Stimulated activated CD4-positive, alpha-beta T cell treated with anti-CD3 and anti-CD28 coated beads, Interleukin-12 subunit alpha, Interleukin-12 subunit beta, amount 100 ng/mL, for 24 hours (primary cell): ENCODE data around the gene RPS6KL1.

ENCODE experiments used
- DNase-seq, 2 experiments: peaks; one replicate each; pipeline ENCODE4 v3.0.0-alpha.2; 2020; ENCODE audit warnings: low read depth in 2 of 2

The RPS6KL1 gene, protein sequence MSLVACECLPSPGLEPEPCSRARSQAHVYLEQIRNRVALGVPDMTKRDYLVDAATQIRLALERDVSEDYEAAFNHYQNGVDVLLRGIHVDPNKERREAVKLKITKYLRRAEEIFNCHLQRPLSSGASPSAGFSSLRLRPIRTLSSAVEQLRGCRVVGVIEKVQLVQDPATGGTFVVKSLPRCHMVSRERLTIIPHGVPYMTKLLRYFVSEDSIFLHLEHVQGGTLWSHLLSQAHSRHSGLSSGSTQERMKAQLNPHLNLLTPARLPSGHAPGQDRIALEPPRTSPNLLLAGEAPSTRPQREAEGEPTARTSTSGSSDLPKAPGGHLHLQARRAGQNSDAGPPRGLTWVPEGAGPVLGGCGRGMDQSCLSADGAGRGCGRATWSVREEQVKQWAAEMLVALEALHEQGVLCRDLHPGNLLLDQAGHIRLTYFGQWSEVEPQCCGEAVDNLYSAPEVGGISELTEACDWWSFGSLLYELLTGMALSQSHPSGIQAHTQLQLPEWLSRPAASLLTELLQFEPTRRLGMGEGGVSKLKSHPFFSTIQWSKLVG

DNA sequence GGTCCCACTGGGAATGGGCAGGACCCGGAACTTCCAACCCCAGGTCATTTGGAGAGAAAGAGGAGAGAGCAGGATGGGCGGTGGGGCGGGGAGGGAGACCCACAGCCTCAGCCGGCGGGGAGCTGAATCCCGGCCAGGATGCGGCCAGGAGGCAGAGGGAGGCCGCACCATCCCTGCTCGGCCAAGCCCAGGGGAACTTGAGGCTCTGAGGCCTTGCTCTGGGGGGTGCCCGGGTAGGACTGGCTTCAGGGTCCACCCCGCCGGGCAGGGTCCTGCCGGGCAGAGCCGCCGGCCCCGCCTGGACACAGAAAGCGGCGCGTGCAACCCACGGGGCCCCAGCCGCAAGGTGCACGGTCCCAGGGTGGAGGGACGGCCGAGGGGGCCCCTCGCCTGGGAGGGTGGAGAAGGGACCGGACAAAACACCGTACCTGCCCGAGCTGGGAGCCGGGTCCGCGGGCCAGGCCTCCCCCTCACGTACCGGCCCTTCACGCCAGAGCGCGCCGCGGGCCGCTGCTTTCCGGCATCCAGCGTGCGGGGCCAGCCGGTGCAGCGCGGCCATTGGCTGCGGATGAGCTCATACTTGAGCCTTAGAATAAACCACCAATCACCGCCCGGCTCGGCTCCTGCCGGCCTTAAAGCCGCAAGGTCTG is at the start of gene RPS6KL1:
TSS of gene RPS6KL1 (minus strand) at position 509 of the 650 bp plus-strand sequence. CDS start 1,719 bp downstream, outside the sequence.
- peak; percentile 54 to 69 for DNase-seq

DNA sequence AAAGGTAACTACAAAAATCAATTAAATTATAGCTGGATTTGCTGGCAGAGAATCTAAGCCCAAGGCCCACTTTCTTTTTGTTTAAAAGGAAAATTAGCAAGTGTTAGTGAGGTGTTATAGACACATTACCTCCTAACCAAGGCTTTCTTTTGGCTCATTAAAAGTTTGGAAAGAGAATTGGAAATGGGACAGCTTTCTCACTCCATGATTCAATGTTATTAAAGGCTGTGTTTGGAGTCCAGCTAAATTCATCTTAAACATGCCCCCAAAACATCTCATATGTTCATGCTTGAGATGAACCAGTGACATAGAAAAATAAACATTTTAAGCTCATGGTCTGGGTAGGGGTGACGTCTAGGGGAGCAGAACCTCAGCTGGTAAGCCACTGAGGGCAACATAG is 45.8 kb upstream of the RPS6KL1 start:
- no peak for DNase-seq

DNA sequence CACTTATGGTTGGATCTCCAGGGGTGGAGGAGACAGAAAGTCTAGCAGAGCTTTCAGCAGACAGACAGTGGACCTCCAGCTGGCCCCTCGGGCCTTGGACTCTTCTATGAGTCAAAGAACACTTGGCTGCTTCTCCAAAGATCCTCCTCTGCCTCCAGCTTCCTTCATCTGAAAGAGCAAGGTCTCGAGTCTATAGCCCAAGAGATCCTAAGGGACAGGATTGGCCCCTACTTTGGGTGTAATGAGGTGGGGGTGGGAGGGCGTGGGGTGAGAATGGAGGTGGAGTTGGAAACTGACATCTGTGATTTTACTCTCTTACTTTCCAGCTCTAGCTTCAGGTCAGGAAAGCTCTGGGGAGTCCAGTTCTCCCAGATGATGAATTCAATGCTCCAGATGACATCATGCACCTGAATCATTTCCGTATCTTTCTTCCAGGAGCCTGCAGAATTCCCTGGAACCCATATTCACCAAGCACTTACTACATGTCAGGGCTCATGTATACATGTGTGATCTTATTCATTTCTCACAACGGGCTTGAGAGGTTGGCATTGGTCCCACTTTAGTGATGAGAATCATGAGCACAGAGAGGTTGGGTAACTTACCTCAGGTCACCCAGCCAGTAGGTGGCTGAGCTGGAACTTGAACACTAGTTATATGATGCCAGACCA is 42.6 kb upstream of the RPS6KL1 start:
- no peak for DNase-seq

DNA sequence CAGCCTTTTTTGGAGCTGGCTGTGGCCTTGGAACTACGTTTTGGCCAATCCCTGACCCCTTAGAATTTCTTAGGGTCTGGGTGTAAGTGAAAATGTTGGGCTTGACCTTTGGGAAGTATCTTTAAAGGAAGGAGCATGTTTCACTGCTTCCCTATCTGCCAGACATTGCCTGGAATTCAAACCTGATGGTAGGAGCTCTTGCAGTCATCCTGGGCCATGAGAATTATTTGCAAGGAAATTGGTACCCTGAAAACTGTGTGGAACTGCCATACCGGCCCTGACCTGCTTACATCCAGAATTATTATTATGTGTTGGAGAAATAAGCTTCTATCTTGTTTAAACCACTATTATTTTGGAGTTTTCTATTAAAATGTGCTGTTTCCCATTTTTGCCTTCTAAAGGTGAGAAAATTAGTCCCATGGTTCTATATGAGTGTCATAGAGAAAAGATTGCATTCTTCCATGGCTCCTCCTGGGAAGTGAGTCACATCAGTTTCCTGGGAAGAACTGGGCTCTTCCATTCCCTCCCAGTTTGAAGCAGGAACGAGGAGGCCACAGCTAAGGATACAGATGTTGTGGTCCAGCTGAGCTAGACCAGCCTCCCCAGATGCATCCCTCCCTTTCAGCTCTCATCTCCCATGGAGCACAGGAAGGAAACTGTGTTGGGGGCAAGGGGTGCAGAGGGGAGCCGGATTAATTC is 41.9 kb upstream of the RPS6KL1 start:
- no peak for DNase-seq

DNA sequence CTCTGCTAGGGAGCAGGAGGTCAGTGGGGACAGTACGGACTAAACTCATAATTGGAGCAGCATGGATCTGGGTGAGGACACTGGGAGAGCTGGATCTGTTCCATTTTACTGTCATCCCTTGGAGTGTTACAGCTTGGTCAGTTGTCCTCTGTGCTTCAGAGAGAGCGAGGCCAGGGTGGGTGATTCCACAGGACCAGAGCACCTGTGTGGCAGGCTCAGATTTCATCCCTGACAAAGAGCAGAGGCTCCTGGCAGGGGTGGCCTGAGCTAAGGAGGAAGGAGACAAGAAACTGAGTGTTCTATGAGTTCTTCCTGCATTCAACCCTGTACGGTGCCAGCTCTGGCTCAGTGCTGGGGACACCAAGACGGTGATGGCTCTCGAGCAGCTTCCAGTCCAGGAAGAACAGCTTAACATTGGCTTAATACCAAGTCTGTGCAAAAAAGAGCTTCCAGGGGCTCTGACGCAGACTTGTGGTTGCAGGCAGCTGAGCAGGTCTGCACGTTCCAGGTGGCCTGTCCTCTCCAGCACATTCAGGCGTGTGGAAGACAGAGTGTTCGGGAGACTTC is 40.7 kb upstream of the RPS6KL1 start:
- DNase-seq: no peak

DNA sequence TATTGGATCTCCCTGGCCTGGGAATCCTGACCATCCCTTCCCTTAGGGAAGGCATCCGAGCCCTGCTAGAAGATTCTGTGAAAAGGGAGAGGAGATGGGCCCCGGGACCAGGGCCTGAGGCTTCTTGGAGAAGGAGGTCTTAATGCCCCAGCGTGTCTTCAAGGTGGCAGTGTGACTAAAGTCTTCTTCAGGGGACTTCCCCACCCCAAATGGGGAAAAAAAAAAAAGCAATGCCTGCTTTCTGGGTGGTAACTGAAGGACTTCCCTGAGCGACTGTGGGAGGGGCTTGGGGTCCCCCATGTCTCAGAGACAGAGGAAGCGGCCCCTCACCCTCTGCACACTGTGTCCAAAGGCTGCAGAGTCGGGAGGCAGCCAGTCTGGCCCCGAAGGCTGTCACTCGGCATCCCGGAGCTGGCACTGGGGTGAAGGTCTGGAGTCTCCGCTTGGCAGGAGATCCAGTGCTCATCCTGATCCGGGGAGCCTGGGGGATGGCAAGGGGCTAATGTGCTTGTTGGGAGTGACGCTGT is 40.2 kb upstream of the RPS6KL1 start:
- no peak for DNase-seq

DNA sequence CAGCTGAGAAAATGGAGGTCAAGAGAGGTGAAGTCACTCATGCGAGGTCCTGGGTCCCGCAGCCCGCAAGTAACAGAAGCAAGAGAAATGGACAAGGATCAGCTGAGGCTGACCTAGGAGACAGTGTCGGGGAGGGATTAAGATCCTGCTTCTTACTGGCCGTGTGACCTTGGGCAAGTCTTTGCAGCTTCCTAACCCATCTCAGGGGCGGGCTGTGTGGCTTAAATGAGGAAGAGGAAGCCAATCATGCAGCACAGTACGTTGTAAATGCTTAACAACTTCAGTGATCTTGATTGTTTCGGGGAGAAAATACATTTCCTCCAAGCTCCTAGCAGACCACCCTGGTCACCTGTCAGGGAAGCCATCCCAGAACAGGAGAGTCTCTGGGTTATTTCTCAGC is 39.4 kb upstream of the RPS6KL1 start:
- DNase-seq: no peak

DNA sequence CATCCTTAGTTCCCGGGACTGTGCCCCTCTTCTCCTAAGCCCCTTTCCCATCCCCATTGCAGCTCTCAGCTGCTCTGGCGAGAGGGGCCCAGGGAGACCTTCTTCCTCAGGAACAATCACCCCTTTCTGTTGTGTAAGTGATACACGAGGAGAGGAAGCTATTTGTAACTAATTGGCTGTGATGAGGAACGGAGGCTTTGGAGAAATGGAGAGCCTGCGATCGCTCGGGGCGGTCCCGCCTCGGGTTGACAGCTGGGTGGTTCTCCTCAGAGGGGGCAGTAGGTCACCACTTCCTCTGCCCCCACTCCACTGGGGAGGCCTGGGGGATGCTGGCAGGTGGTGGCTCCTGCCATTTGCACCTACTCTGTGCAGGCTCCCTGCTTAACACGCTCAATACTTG is 39.0 kb upstream of the RPS6KL1 start:
- DNase-seq: no peak

DNA sequence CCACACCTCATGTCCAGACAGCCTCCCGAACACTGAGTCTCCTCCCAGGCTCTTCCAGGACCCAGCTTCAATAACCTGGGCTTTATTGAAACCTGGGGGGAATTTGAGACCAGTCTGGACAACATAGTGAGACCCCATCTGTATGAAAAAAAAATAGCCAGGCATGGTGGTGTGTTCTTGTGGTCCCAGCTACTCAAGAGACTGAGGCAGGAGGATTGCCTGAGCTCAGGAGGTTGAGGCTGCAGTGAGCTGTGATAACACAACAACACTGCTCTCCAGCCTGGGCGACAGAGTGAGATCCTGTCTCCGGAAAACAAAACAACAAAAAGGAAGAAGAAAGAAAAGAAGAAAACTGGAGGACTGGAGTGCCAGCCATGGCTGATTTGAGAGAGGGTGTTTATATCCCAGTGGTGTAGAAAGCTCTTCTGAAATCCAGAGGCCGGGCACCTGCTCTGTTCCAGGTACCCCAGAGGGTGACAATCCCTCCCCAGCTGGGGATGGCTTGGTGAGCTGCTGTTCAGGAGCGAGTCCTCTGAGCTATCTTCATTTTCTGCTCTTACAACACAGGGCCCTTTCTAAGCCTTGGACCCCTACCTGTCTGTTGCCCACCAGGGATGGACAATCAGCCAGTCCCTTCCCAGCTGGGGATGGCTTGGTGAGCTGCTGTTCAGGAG is 38.3 kb upstream of the RPS6KL1 start:
- DNase-seq: no peak

DNA sequence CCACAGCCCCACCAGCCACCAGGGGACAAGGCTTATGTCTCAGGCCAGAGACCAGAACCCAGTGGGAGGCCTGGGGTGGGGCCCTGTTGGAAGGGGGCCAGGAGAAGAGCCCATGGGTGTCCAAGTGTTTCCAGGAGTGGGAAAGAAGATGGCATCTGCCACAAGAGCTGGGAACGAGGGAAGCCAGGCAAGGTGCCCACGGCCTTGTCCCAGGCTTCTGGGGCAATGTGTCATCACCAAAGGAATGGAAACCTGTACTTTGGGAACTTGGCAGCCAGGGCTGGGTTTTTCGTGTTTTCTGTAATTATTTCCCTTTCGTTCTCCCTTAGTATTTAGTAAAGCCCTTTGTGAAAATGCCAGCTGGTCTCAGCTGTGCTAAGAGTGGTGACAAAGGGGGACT is 37.7 kb upstream of the RPS6KL1 start:
- DNase-seq: no peak

DNA sequence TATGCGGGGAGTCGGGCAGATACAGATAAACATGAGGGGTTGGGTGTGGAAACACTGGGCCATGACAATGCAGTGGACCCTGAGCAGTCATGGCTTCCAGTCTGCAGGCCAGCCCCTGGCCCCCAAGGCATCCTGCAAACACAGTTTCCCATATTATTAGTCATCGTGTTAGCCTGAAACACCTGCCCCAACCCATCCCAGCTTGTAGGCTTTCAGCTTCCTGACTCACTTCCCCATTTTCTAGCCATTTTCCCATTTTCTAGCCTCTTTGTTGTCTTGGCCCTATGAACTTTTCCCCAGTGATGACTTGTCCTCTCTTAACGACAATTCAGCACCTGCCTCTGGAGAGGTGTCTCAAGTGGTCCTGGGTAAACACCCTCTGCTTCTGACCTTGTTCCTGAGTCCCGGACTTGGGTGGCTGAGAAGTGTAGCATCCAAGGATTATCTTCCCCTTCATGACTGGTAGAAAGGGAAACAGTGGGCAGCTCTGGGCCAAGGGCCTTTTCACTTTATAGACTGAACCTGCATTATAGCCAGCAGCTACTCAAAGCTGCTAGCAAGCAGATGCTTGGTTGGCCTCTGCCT is 36.6 kb upstream of the RPS6KL1 start:
- no peak for DNase-seq

DNA sequence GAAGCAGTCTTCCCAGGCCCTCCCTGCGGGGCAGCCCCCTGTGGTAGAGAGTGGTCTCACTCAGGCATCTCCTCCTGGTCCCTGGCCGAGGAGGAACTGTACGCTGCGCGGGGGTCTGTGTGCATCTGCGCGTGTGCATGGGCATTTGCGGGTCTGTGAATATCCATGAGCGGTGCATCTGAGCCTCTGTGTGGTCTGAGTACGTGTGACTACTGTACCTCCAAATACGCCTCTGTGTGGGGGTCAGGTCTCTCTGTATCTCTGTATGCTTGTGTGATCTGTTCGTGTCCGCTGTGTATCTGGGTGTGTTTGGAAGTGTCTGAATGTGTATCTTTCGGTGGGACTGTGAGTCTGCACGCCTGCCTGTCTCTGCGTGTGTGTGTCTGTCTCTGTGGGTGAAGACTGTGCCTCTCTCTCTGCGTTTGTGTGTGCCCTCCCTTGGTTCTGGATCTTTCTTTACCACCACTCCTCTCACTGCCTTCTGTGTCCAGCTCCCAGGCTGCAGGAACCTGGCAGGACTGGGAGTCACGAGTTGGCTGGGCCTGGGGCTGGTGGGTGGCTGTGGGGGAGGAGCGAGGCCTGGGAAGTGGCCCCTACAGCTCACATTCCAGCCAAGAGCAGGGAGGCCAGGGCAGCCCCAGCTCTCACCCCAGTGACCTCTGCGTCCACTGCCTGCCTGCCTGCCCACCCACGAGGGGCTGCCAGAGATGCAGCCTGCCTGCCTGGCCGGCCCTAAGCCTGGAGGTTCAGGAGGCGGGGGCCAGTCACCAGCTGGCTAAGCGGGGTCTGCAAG is 33.4 kb upstream of the RPS6KL1 start:
- DNase-seq: no peak

DNA sequence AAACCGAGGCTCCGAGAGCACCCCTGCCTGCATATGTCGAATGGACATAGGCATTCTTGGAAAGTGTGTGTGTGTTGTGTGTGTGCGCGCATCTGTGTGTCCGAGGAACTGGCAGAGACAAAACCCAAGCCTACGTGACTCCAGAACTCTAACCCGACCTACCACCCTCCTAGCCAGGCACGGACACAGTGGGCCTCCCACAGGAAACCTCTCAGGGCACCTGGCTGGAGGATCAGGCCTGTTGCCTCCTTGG is 32.9 kb upstream of the RPS6KL1 start:
- no peak for DNase-seq

DNA sequence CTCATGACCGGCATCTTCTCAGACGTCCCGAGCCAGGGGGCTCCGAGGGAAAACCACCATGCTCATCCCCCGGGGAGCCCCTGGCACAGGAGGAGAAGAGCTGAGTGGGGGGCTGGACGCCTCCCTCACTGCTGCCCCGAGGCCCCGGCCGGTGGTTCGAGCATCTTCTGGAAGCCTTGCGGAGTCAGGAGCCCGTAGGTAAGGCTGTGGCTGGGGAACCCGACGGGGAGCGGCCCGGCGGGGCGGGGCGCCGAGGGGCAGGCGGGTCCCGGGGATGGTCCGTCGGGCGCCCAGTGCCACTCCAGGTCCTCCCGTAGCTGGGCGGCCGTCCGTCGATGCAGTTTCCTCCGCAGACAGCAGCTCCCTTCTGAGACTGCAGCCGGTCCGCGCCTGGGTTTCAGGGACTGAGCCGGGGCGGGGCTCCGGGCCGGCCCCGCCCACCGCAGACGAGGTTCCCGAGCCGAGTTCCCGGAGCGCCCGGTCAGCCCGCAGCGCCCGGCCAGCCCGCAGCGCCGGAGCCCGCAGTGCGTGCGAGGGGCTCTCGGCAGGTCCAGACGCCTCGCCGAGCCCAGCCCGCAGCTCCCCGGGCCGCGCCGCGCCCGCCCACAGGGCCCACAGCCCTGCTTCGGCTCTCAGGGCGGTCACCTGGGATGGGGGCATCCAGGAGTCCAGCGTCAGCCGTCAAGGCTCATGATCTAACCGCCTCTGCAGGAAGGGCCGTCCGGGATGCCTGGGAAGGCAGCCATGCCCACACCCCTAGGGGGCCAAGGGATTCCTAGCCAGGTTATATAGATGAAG is 32.4 kb upstream of the RPS6KL1 start, which contains the start of gene PGF:
TSS of gene PGF (minus strand) at position 369 of the 798 bp plus-strand sequence. CDS start at position 14, 355 bp downstream.
- no peak for DNase-seq

DNA sequence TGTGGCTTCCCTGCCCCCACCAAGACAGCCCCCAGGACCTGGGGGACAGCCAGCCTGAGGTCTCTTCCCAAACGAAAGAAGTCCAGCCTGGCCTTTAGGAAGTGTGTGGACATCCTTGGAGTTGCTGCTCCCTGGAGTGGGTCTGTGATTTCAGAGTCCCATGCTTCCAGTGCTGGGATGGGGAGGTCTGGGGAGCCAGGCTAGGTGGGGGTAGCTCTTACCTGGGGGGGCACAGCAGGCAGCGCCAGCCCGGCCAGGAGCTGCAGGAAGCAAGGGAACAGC is 31.8 kb upstream of the RPS6KL1 start:
- no peak for DNase-seq

DNA sequence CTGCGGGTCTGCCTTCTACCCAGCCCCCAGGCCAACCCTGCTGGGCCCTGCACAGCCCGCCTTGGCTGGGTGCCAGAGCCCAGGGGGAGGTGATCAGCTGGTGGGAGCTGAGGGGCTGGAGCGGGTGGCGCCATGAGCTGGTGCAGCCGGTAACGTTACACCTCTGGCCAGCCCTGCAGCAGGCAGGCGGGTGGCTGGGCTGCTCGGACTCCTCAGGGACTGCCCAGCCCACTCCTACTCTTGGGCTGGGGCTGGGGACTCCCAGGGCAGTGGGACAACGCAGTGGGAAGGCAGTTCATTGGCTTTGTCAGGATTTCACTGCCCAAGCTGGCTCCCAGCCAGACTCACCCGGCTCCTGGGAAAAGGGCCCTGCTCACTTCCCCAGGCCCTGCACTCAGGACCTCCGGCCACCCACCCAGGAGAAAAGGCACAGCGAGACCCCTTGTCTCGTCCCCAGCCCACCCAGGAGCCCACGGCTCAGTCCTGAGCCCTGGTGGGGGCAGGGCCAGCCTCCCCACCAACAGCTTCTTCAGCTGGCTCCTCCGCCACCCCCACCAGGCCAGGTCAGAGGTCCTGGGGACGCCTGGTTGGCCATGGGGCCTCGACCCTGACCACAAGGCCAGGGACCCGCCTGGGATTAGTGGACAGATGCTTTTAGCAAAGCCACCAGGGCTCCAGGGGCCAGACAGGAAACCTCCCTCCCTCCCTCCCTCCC is 31.3 kb upstream of the RPS6KL1 start:
- no peak for DNase-seq

DNA sequence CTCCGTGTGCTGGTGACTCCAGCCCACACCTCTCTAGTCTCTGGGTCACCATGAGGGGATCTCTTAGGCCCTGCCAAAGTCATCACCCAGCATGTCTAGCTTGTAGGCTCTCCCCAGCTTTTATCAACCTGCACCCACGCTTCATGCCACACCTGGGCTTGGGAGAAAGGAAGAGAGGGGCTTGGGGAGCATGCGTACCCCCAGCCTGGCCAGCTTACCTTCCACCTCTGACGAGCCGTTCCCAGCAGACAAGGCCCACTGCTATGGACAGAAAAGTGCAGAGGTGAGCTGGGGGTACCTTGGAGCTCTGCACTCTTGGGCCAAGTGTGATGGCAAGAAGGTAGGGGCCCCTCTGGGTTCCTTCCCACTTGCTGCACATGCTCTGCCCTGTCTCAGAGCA is 30.6 kb upstream of the RPS6KL1 start:
- DNase-seq: no peak

DNA sequence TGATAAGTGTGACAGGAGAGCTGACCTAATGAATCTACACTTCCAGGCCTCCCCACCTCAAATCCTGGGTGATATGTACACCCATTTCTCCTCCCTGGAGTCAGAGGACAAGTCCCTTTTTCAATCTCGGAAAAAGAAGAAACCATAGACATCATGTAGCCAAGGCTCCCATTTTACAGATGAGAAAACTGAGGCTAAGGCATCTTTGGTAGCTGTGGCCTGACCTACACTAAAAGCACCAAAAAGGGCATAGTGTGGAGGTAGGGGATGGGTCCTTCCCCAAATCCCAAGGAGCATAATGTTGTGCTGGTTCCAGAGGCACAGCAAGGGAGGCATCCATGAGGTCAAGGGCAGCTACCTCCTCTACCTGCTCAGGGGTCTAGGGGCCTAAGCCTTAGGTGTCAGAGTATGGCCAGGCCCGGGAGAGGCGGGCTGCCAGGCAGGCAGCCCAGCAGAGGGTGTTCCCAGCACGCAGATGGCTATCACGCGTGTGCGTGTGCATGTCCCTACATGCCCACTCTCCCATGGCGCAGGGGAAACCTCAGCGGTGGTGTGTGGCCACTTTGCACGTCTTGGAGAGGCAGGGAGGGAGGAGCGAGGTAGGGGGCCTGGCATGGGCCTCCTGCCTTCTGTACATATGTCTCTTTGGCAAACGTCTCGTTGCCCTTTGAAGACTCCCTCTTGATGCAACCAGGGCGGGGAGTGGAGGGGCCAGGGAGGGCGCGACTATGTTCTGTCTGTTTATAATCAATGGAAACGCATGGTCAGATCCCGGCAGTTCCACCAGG is 29.8 kb upstream of the RPS6KL1 start:
- DNase-seq: no peak
